AML-193 (cell line): ENCODE results near the gene EXOSC9.

Experiments
- DNase-seq, 2 experiments: peaks; one replicate each; lab custom pipeline; 2025; lab: John Stamatoyannopoulos, UW

The EXOSC9 gene

DNA sequence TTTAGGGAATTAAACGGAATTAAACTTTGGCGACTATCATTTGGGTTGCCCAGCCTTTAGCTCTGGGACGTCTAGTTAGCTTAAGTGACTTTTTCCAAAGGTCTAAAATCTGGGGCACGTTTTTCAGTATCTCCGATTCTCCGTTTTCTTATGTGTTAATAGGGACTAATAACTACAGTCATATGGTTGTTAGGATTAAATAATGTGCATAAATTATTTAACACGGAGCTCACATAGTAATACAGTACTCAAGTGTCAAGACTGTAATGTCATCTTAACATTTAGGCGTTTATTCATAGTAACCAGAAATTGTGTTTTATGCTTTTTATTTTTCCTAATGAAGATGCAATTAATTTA lies 23.0 kb downstream of the EXOSC9 start:
- no peak for DNase-seq

DNA sequence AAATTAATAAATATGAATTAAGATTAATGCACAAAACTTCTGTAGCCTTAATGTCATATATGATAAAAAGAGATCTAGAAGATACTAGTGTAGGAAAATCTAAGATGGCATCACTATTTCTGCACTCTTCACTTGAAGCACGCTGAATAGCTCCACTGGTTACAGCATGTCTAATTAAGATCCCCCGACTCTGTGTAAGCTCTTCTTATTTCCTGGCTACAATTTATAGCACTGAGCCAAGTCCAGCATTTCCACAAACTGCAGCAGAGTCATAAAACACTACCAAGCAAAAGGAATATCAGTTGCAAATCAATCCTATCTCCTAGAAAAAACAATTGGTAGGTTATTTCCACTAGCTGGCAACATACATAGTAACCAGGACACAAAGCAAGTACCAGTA lies 23.8 kb downstream of the EXOSC9 start:
- no peak for DNase-seq

DNA sequence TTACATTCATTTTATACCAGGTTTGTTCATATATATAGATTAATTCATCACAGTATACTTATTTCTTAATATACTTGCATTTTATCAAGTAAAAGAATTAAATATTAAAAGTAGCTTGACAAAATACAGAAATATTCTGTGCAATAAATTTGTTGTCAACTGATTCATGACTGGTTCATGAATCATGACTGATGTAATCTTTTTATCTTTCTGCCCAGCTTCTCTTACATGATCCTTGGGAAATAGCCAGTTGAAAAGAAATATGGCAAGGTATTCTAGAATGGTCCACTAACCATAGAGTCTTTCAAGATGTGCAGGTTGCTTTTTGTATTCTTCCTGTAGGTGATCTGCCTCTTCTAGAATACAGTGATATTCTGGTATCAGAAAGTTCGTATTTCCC lies 26.7 kb downstream of the EXOSC9 start:
- no peak for DNase-seq

DNA sequence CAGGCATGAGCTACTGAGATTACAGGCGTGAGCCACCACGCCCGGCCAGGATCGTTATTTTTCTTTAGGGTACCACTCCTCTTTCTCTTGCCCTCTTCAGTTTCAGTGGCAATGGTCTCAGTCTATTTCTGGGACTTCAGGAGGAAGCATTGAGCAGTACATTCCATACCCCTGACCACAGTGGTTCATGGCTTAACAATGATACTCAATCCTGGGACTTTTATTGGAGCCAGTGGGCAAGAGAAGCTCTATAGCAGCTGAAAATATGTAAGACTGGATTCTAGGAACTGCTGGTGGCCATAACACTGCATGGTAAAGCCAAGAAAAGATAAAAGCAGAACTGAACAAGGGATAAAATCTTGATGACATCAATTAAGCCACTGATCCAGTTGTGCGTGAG lies 28.4 kb downstream of the EXOSC9 start:
- DNase-seq: no peak

DNA sequence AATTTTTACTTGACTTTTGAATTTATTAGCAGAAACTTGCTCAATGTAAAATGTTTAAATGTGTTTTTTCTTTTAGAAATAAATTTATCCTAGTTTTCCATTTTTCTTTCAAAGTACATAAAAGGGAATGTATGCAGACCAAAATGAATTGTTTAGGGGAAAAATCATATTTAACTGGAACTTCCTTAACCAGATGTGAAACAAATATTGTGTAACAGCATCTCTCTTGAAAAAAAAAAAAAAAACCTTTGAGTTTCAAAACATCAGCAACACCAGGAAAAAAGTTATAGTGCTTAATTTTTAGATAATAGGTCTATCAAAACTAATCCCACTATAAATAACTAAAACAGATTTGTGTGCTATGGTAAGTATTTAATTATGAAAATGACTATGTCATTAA lies 37.0 kb downstream of the EXOSC9 start:
- peak; percentile 18 to 46 for DNase-seq

DNA sequence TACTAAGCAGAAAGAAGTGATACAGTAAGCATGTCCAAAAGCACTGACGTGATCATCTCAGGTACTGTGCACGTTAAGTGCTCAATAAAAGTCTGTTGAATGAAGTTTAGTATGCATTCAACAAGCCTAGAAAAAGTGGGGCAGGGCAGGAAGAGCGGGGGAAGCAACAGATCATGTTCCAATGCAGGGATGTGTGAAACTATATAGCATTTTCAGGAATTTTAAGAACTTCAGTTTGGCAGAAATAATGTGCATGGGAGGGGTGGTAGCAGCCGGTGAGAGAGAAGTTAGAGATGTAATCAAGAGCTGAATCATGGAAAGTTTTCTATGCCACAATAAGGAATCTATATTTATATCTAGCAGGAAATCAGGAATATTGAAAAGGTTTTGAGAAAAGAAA lies 41.7 kb downstream of the EXOSC9 start:
- no peak for DNase-seq

DNA sequence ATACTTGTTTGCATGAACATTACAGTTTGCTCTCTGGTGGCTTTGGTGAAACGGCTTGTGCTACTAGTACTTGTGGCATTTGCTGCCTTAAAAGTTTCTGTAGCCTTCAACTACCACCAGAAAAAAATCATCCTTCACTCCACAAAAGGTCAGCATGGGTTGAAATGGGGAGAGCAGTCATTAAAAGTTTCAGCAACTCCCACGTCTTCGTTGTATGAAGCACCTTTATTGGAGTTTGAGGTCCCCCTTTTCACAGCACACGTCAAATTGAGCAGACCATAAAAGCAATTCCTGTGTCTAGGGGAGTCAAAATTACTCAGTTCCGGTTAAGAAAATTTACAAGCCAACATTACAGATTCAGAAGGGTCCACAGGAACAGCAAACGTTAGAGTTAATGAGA lies 45.5 kb downstream of the EXOSC9 start:
- no peak for DNase-seq

DNA sequence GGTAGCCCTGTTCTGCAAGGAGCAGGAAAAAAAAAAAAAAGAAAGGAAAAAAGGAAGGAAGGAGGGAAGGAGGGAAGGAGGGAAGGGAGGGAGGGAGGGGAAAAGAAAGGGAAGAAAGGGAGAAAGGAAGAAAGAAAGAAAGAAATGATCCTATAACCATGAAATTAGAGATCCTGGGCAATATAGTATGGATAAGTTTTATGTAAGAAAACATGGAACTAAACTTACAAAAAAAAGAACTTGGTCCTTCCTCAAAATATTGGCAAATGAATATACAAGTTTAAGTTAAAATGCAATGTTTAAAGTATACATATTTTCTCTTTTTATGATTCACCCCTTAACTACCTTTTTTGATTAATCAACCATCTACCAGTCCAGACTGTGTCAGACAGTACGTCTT lies 50.2 kb downstream of the EXOSC9 start:
- no peak for DNase-seq

DNA sequence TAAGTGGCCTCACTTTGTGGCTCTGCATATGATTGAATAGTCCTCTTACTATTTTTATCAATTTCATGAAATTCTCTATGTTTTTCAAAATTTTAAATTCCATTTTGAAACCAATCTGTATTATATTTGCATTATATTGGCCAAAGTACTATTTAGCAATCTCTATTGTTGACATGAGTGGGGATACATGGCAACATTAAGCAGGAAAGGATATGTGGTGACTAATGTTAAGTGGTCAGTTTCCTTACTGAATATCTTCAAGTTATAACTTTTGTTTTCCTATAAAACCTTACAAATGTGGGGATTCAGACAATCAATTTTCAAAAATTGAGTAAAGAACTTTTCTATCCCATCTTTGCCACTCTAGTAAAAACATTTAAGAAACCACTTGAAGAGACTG lies 59.0 kb downstream of the EXOSC9 start:
- DNase-seq: no peak

DNA sequence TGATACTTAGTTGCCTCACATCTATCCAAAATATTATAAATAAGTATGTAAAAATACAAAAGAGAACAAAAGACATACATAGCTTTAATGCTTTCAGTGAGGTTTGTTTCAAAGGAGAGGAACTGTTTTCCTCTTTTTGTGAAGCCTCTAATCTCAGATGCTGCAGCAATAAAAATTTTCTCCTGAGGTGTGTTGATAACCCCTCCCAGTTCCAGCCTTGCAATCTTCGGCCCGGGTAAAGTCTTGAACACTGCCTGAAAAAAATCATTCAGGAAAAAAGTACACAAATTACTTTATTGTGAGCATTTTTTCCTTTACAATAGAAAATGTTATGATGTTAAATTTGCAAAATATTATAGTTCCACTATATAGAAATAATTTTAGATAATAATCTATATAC lies 60.3 kb downstream of the EXOSC9 start:
- DNase-seq: no peak

DNA sequence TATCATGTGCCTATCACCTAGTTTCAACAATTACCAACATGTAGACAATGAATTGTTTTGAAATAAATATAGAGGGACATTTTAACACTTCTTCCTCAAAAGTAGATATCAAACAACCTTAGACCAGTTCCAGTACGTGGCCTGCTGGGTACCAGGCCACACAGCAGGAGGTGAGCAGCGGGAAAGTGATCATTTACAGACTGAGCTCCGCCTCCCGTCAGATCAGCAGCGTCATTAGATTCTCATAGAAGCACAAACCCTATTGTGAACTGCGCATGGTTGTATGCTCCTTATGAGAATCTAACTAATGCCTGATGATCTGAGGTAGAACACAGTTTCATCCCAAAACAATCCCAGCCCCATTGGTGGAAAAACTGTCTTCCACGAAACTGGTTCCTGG lies 62.7 kb downstream of the EXOSC9 start:
- DNase-seq: no peak
